ENCODE results near the gene ST8SIA6.

Gene ST8SIA6

GRCh38 chr10:17358461-17358860 is 95.9 kb downstream of the ST8SIA6 start:
- no peak overlapping the region for H3K9ac ChIP-seq
- H3K79me2 ChIP-seq, result no peaks in the 10 kb centered on the region
- H2AFZ ChIP-seq, result no peak overlapping the region
- no peaks in the 10 kb centered on the region for H3K9me3 ChIP-seq (ENCODE audit: control insufficient read depth, low read length)
- no peak overlapping the region for H3K4me2 ChIP-seq (ENCODE audit: low read length)
- TF ChIP-seq CTCF (IDR thresholded peaks at IDR 0.05), result no peak
- no peaks in the 10 kb centered on the region for H3K4me1 ChIP-seq
- H3K36me3 ChIP-seq (ENCODE audit: control insufficient read depth, insufficient read depth, low read length), result no peaks in the 10 kb centered on the region
- no peaks in the 10 kb centered on the region for H3K27me3 ChIP-seq (ENCODE audit: control insufficient read depth, insufficient read depth, low read length)
- H3K4me3 ChIP-seq (ENCODE audit: low read depth, low read length), result no peak overlapping the region
- no peak overlapping the region for H3K27ac ChIP-seq

GRCh38 chr10:17357781-17358180 is 96.6 kb downstream of the ST8SIA6 start:
- H3K9me3 ChIP-seq (ENCODE audit: control insufficient read depth, low read length), result no peaks in the 10 kb centered on the region
- no peak overlapping the region for H3K4me3 ChIP-seq (ENCODE audit: low read depth, low read length)
- H3K4me2 ChIP-seq (ENCODE audit: low read length), result no peak overlapping the region
- H2AFZ ChIP-seq, result no peak overlapping the region
- H3K79me2 ChIP-seq, result no peaks in the 10 kb centered on the region
- no peaks in the 10 kb centered on the region for H3K36me3 ChIP-seq (ENCODE audit: control insufficient read depth, insufficient read depth, low read length)
- TF ChIP-seq CTCF (IDR thresholded peaks at IDR 0.05), result no peak
- no peaks in the 10 kb centered on the region for H3K27me3 ChIP-seq (ENCODE audit: control insufficient read depth, insufficient read depth, low read length)
- H3K9ac ChIP-seq, result no peak overlapping the region
- H3K4me1 ChIP-seq, result no peaks in the 10 kb centered on the region
- no peak overlapping the region for H3K27ac ChIP-seq

- H2AFZ ChIP-seq, result no peak overlapping the region
- no peak overlapping the region for H3K4me2 ChIP-seq (ENCODE audit: low read length)
- no peak overlapping the region for H3K27ac ChIP-seq
- H3K27me3 ChIP-seq (ENCODE audit: control insufficient read depth, insufficient read depth, low read length), result no peaks in the 10 kb centered on the region
- H3K79me2 ChIP-seq, result no peaks in the 10 kb centered on the region
- H3K9me3 ChIP-seq (ENCODE audit: control insufficient read depth, low read length), result no peaks in the 10 kb centered on the region
- H3K4me1 ChIP-seq, result no peaks in the 10 kb centered on the region
- no peak overlapping the region for H3K9ac ChIP-seq
- no peak overlapping the region for H3K4me3 ChIP-seq (ENCODE audit: low read depth, low read length)
- H3K36me3 ChIP-seq (ENCODE audit: control insufficient read depth, insufficient read depth, low read length), result no peaks in the 10 kb centered on the region
- TF ChIP-seq CTCF (IDR thresholded peaks at IDR 0.05), result no peak
Measured at GRCh38 chr10:17356820-17357219, 97.6 kb downstream of the ST8SIA6 start.

- H3K4me2 ChIP-seq (ENCODE audit: low read length), result no peak overlapping the region
- no peaks in the 10 kb centered on the region for H3K9me3 ChIP-seq (ENCODE audit: control insufficient read depth, low read length)
- TF ChIP-seq CTCF (IDR thresholded peaks at IDR 0.05), result no peak
- H3K4me3 ChIP-seq (ENCODE audit: low read depth, low read length), result no peak overlapping the region
- no peak overlapping the region for H3K27ac ChIP-seq
- no peak overlapping the region for H3K9ac ChIP-seq
- H3K36me3 ChIP-seq (ENCODE audit: control insufficient read depth, insufficient read depth, low read length), result no peaks in the 10 kb centered on the region
- no peaks in the 10 kb centered on the region for H3K4me1 ChIP-seq
- H3K79me2 ChIP-seq, result no peaks in the 10 kb centered on the region
- no peak overlapping the region for H2AFZ ChIP-seq
- H3K27me3 ChIP-seq (ENCODE audit: control insufficient read depth, insufficient read depth, low read length), result no peaks in the 10 kb centered on the region
Measured at GRCh38 chr10:17354781-17355180, 99.6 kb downstream of the ST8SIA6 start.

- no peak overlapping the region for H3K27ac ChIP-seq
- no peaks in the 10 kb centered on the region for H3K27me3 ChIP-seq (ENCODE audit: control insufficient read depth, insufficient read depth, low read length)
- no peak overlapping the region for H3K4me2 ChIP-seq (ENCODE audit: low read length)
- no peaks in the 10 kb centered on the region for H3K36me3 ChIP-seq (ENCODE audit: control insufficient read depth, insufficient read depth, low read length)
- no peak overlapping the region for H3K9ac ChIP-seq
- no peak overlapping the region for H3K4me3 ChIP-seq (ENCODE audit: low read depth, low read length)
- no peaks in the 10 kb centered on the region for H3K9me3 ChIP-seq (ENCODE audit: control insufficient read depth, low read length)
- no peaks in the 10 kb centered on the region for H3K4me1 ChIP-seq
- no peak for TF ChIP-seq CTCF (IDR thresholded peaks at IDR 0.05)
- H3K79me2 ChIP-seq, result no peaks in the 10 kb centered on the region
- H2AFZ ChIP-seq, result no peak overlapping the region
Measured at GRCh38 chr10:17353568-17354300, 100.7 kb downstream of the ST8SIA6 start.
